ENCODE results near the gene GALNT18. TPM values are rescaled to one million over a fixed set of nuclear protein-coding genes. Genes with fewer than 3 reads are reported as not detected.

Gene GALNT18
- total and polyA plus RNA-seq, 2 of the 4 experiments (the other 2 are of a cell fraction), result 9.5 to 11.3 TPM

DNA sequence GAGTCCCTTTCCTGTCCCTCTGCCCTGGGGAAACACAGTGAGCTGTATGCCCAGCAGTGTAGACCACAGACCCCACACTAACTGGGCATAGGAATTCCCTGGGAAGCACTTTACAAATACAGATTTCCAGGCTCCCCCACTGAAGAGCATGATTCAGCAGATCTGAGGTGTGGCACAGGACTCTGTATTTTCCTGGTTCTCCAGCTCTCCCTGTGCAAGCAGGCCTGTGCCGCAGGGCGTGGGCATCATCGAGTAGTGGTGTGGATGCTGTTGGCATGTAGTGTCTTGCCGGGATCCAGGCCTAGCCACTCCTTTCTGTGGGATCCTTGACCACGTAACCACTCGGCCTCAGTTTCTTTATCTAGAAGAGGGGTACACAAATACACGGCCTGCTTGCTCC, 49.9 kb downstream of the GALNT18 start:
- no peak overlapping the region for H3K14ac ChIP-seq (replicated peaks; ENCODE audit: low read depth, low read length)
- dilution Hi-C loops (cut with HindIII; ENCODE audit: low sequenced_read_pairs, unreplicated experiment) (no loop called here), in situ Hi-C loops (cut with MboI; ENCODE audit: low sequenced_read_pairs) (no loop called here), intact Hi-C loops (cut with micrococcal nuclease) (no loop called here)
- H2BK20ac ChIP-seq (ENCODE audit: low read depth, low read length), result no peak overlapping the region
- no peak overlapping the region for H3K4me2 ChIP-seq (ENCODE audit: low read depth, low read length)
- ATAC-seq (ENCODE audit: low read depth), result no peak
- no peak overlapping the region for H3K18ac ChIP-seq (ENCODE audit: low read depth, low read length)
- no peak overlapping the region for H2AFZ ChIP-seq (replicated peaks; ENCODE audit: low read length, poor library complexity)
- H3K4me1 ChIP-seq (ENCODE audit: control insufficient read depth, insufficient read depth, low read length), result peaks cover 4% of the 10 kb centered on the region
- no peak overlapping the region; the same call in 1 of the 2 replicates for H3K23ac ChIP-seq (ENCODE audit: low read depth, low read length)
- H2AK5ac ChIP-seq (ENCODE audit: low read depth, low read length), result no peak overlapping the region
- no peak overlapping the region for H4K8ac ChIP-seq (ENCODE audit: low read depth in 2 of 2, low read length in 2 of 2)
- no peak for TF ChIP-seq CHD1 (IDR thresholded peaks at IDR 0.05; ENCODE audit: low read depth, low read length)
- 0 out of 2 replicates have a peak, but pooled peaks have one; percentile 48 for TF ChIP-seq NFE2L2 (IDR thresholded peaks at IDR 0.05; ENCODE audit: low read depth, low read length)
- DNase-seq, result no peak
- H3K4me3 ChIP-seq (ENCODE audit: insufficient read depth, low read depth, low read length), result no peak overlapping the region
- no peaks in the 10 kb centered on the region; a peak in 1 of 4 replicates for H3K79me1 ChIP-seq (ENCODE audit: low read depth in 1 of 2, low read length in 2 of 2)
- H3K27me3 ChIP-seq (ENCODE audit: control insufficient read depth, insufficient read depth, low read length), result no peaks in the 10 kb centered on the region
- no peak overlapping the region for H2BK120ac ChIP-seq (ENCODE audit: low read depth, low read length)
- H3K9ac ChIP-seq (ENCODE audit: low read depth, low read length), result no peak overlapping the region
- H3K9me1 ChIP-seq (ENCODE audit: insufficient read depth, low read length), result no peaks in the 10 kb centered on the region; the same call in 1 of the 2 replicates
- no peak overlapping the region for H2BK15ac ChIP-seq (ENCODE audit: low read depth, low read length)
- ChIA-PET CTCF (interaction anchor here (0.6 kb wide), 1 partner anchor 494 kb away, joined by 7 read pairs; no protein-coding TSS in a partner anchor), POLR2A (ENCODE audit: unreplicated experiment) (interaction anchor here (0.6 kb wide), 1 partner anchor 22 kb away, joined by 3 read pairs; no protein-coding TSS in a partner anchor)
- no TSS peak for BruUV-seq (replicated peaks)
- no peak overlapping the region for H2AK9ac ChIP-seq (replicated peaks; ENCODE audit: low read depth, low read length, poor library complexity)
- no peak overlapping the region for H3K56ac ChIP-seq (ENCODE audit: extremely low read depth, insufficient read depth, low read length)
- no peak overlapping the region for H3K4ac ChIP-seq (ENCODE audit: low read depth, low read length)
- 0 out of 2 replicates have a peak, but pooled peaks cover 4% of the 10 kb centered on the region for H4K20me1 ChIP-seq (ENCODE audit: insufficient read depth, low read length)
- H3K36me3 ChIP-seq (ENCODE audit: control insufficient read depth, insufficient read depth, low read length), result no peaks in the 10 kb centered on the region
- H4K91ac ChIP-seq (ENCODE audit: insufficient read depth, low read depth, low read length), result no peak overlapping the region
- no peak overlapping the region for H4K5ac ChIP-seq (ENCODE audit: low read depth, low read length)
- H3K27ac ChIP-seq (ENCODE audit: insufficient read depth, low read length), result no peak overlapping the region
- H3K9me3 ChIP-seq (ENCODE audit: control insufficient read depth, insufficient read depth, low read length), result no peaks in the 10 kb centered on the region
- WGBS, 2 experiments (ENCODE audit: extremely low coverage in 2 of 2, insufficient read length in 1 of 2), result 71% methylated on average over 1 of the region's 7 CpGs; no CpG with 5 or more reads in 1 of the 2 experiments
- no peak overlapping the region for H2BK5ac ChIP-seq (ENCODE audit: low read depth, low read length, poor library complexity, severe bottlenecking)

Measured in IMR-90 (cell line).